NT2/D1 (cell line): ENCODE measurements around the gene SAMD13.

Experiments used
- SUZ12 ChIP-seq: IDR thresholded peaks from 2 replicates; pipeline ENCODE4 v1.6.1; 2011; ENCODE audit not compliant: insufficient read length, insufficient read depth; ENCODE audit errors: extremely low read depth
- YY1 ChIP-seq: IDR thresholded peaks from 2 replicates; pipeline ENCODE4 v1.6.1; 2011; ENCODE audit not compliant: insufficient read length, insufficient read depth
- ZNF274 ChIP-seq: IDR thresholded peaks from 2 replicates; pipeline ENCODE4 v1.6.1; 2011; ENCODE audit warnings: mild to moderate bottlenecking, low read depth, low read length

DNA sequence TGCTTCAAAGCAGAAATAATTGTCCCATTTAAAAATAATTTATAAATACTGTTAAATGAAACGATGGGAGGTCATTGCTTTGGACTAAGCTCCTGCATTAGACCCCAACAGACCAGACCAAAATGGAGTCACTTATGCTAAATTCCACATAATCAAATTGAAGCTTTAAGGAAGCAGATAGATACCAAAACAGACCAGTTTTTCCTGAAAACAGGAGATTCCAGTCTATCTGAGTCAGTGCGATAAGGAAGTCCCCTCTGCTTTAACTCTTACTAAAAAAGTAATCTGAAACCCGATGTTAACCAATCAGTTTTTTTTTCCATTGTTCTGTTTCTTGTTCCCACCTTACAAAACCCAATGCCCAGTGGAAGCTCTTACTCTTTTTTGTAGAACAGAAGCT lies 80.6 kb downstream of the SAMD13 start:
- TF ChIP-seq ZNF274 (no peak), YY1 (no peak), SUZ12 (no peak)
